HEK293 (cell line): ENCODE results near the gene KIAA1671.
A peak's percentile ranks its signal among the peaks of the same experiment; 100 is the strongest.

Experiments used
- CTCF ChIA-PET: fragments of 350-600 bp; formaldehyde crosslinking; extraction: SDS; loops from one replicate; lab custom pipeline; 2021; ENCODE audit warnings: antibody characterized with exemption; lab: Yijun Ruan, JAX
- POLR2A ChIA-PET: fragments of 300-600 bp; formaldehyde crosslinking; extraction: SDS; loops from one replicate; lab custom pipeline; 2020; ENCODE audit warnings: antibody characterized with exemption, inconsistent platforms; lab: Yijun Ruan, JAX
- H3K27ac ChIP-seq: fragments of 200-500 bp; sonication (Bioruptor generic); 2 replicates; pipeline ENCODE4 v1.5.1; 2014; ENCODE audit warnings: low read depth, low read length, control low read depth, inconsistent platforms; ENCODE audit errors: extremely low read depth
- H3K36me3 ChIP-seq, 2 experiments: fragments of 200-500 bp in 1 of 2; sonication (Bioruptor generic) in 1 of 2; 1 replicate in 1 of 2; 2 replicates in 1 of 2; pipeline ENCODE4 v1.5.1; 2014 to 2017; ENCODE audit warnings: inconsistent platforms in 2 of 2, low read length in 2 of 2; ENCODE audit not compliant: control insufficient read depth in 2 of 2, insufficient read depth in 1 of 2
- H3K4me1 ChIP-seq: fragments of 200-500 bp; sonication (Bioruptor generic); 2 replicates; pipeline ENCODE4 v1.5.1; 2014; ENCODE audit warnings: mild to moderate bottlenecking, low read length, inconsistent platforms; ENCODE audit not compliant: control insufficient read depth, insufficient read depth
- H3K4me3 ChIP-seq: 2 replicates; pipeline ENCODE4 v1.5.1; 2011; ENCODE audit warnings: low read depth, mild to moderate bottlenecking, control low read depth, low read length, moderate library complexity
- H3K9me3 ChIP-seq: fragments of 200-500 bp; sonication (Bioruptor generic); 2 replicates; pipeline ENCODE4 v1.5.1; 2014; ENCODE audit warnings: low read depth, low read length, inconsistent platforms; ENCODE audit not compliant: control insufficient read depth, insufficient read depth
- KLF16 ChIP-seq: fragments of 450-650 bp; formaldehyde crosslinking; IDR thresholded peaks from 2 replicates; pipeline ENCODE4 v1.5.1; 2017; ENCODE audit warnings: missing biosample characterization, missing genetic modification characterization
- KLF9 ChIP-seq: fragments of 450-650 bp; formaldehyde crosslinking; IDR thresholded peaks from 2 replicates; pipeline ENCODE4 v1.5.1; 2016; ENCODE audit warnings: missing biosample characterization, missing genetic modification characterization, low read depth
- RBAK ChIP-seq: fragments of 450-650 bp; formaldehyde crosslinking; IDR thresholded peaks from 2 replicates; pipeline ENCODE4 v1.5.1; 2016; ENCODE audit warnings: missing biosample characterization, missing genetic modification characterization
- SCRT1 ChIP-seq: fragments of 450-650 bp; formaldehyde crosslinking; IDR thresholded peaks from 2 replicates; pipeline ENCODE4 v1.5.1; 2016; ENCODE audit warnings: missing biosample characterization, missing genetic modification characterization, borderline replicate concordance
- WT1 ChIP-seq: fragments of 450-650 bp; formaldehyde crosslinking; IDR thresholded peaks from 2 replicates; pipeline ENCODE4 v1.5.1; 2016; ENCODE audit warnings: missing biosample characterization, missing genetic modification characterization
- ZBTB7A ChIP-seq: fragments of 450-650 bp; formaldehyde crosslinking; IDR thresholded peaks from 2 replicates; pipeline ENCODE4 v1.5.1; 2016; ENCODE audit warnings: low read depth, missing biosample characterization, missing genetic modification characterization
- ZIC2 ChIP-seq: fragments of 450-650 bp; formaldehyde crosslinking; IDR thresholded peaks from 2 replicates; pipeline ENCODE4 v1.5.1; 2016; ENCODE audit warnings: missing biosample characterization, missing genetic modification characterization
- ZNF157 ChIP-seq: fragments of 450-650 bp; formaldehyde crosslinking; IDR thresholded peaks from 2 replicates; pipeline ENCODE4 v1.5.1; 2016; ENCODE audit warnings: missing biosample characterization, missing genetic modification characterization
- ZNF18 ChIP-seq: fragments of 450-650 bp; formaldehyde crosslinking; IDR thresholded peaks from 2 replicates; pipeline ENCODE4 v1.5.1; 2016; ENCODE audit warnings: missing biosample characterization, missing genetic modification characterization
- ZNF202 ChIP-seq: fragments of 450-650 bp; formaldehyde crosslinking; IDR thresholded peaks from 2 replicates; pipeline ENCODE4 v1.5.1; 2016; ENCODE audit warnings: missing biosample characterization, missing genetic modification characterization, borderline replicate concordance
- ZNF221 ChIP-seq: fragments of 450-650 bp; formaldehyde crosslinking; IDR thresholded peaks from 2 replicates; pipeline ENCODE4 v1.5.1; 2017; ENCODE audit warnings: missing biosample characterization, missing genetic modification characterization, borderline replicate concordance
- ZNF341 ChIP-seq: fragments of 450-650 bp; formaldehyde crosslinking; IDR thresholded peaks from 2 replicates; pipeline ENCODE4; 2016; ENCODE audit warnings: low read depth, missing biosample characterization, missing genetic modification characterization
- ZNF366 ChIP-seq: fragments of 450-650 bp; formaldehyde crosslinking; conservative IDR thresholded peaks from 2 replicates; pipeline ENCODE4 v1.5.1; 2016; ENCODE audit warnings: missing biosample characterization, missing genetic modification characterization
- ZNF488 ChIP-seq: fragments of 450-650 bp; formaldehyde crosslinking; IDR thresholded peaks from 2 replicates; pipeline ENCODE4 v1.5.1; 2016; ENCODE audit warnings: missing biosample characterization, missing genetic modification characterization
- ZNF624 ChIP-seq: fragments of 450-650 bp; formaldehyde crosslinking; IDR thresholded peaks from 2 replicates; pipeline ENCODE4 v1.5.1; 2017; ENCODE audit warnings: missing biosample characterization, missing genetic modification characterization
- ZNF777 ChIP-seq: fragments of 450-650 bp; formaldehyde crosslinking; IDR thresholded peaks from 2 replicates; pipeline ENCODE4 v1.5.1; 2017; ENCODE audit warnings: missing biosample characterization, missing genetic modification characterization, borderline replicate concordance
- ZNF837 ChIP-seq: fragments of 450-650 bp; formaldehyde crosslinking; IDR thresholded peaks from 2 replicates; pipeline ENCODE4 v1.5.1; 2016; ENCODE audit warnings: missing biosample characterization, missing genetic modification characterization
- ZSCAN18 ChIP-seq: fragments of 450-650 bp; formaldehyde crosslinking; IDR thresholded peaks from 2 replicates; pipeline ENCODE4 v1.5.1; 2016; ENCODE audit warnings: missing biosample characterization, missing genetic modification characterization

KIAA1671 gene

GRCh38 chr22:24962094-24962493, 9.6 kb downstream of the KIAA1671 start:
- H3K4me1 ChIP-seq, result no peaks in the 10 kb centered on the region
- no peak overlapping the region for H3K27ac ChIP-seq
- POLR2A ChIA-PET, result no interaction called here
- H3K9me3 ChIP-seq, result no peaks in the 10 kb centered on the region
- CTCF ChIA-PET, result interaction anchor here (0.7 to 1.8 kb wide), 2 partner anchors 20 to 23 kb away, joined by 3 to 5 read pairs; no protein-coding TSS in a partner anchor
- TF ChIP-seq WT1 (tag by site-specific recombination), result no peak
- TF ChIP-seq SCRT1 (tag by site-specific recombination), result 0 out of 2 replicates have a peak, but pooled peaks have one; percentile 14
- H3K4me3 ChIP-seq, result no peak overlapping the region
- H3K36me3 ChIP-seq, result peaks cover 0 to 11% of the 10 kb centered on the region in 2 experiments; a peak in 2 of 3 replicates

GRCh38 chr22:24962835-24963234, 10.3 kb downstream of the KIAA1671 start:
- Histone ChIP-seq H3K4me1 (no peaks in the 10 kb centered on the region), H3K4me3 (no peak overlapping the region), H3K27ac (no peak overlapping the region), H3K36me3 (peaks cover 0 to 11% of the 10 kb centered on the region in 2 experiments; a peak in 2 of 3 replicates), H3K9me3 (no peaks in the 10 kb centered on the region)
- POLR2A ChIA-PET, result no interaction called here
- TF ChIP-seq ZNF777 (tag by site-specific recombination) (no peak), ZIC2 (tag by site-specific recombination) (peak; percentile 86)
- TF ChIP-seq, all 188 proteins: peak for 1
- CTCF ChIA-PET, result interaction anchor here (0.6 to 1.8 kb wide), 2 partner anchors 24 to 26 kb away, joined by 3 to 5 read pairs; no protein-coding TSS in a partner anchor

- H3K9me3 ChIP-seq, result no peaks in the 10 kb centered on the region
- ChIA-PET CTCF (interaction anchor here (1.0 kb wide), 1 partner anchor 83 kb away, joined by 4 read pairs; no protein-coding TSS in a partner anchor), POLR2A (no interaction called here)
- peaks cover 0 to 11% of the 10 kb centered on the region in 2 experiments; a peak in 2 of 3 replicates for H3K36me3 ChIP-seq
- no peaks in the 10 kb centered on the region for H3K4me1 ChIP-seq
- H3K27ac ChIP-seq, result no peak overlapping the region
- no peak for TF ChIP-seq ZNF488
- no peak for TF ChIP-seq KLF9
- TF ChIP-seq ZBTB7A, result no peak
- no peak for TF ChIP-seq ZNF837
- TF ChIP-seq ZSCAN18 (tag by site-specific recombination), result no peak
- no peak for TF ChIP-seq ZNF624 (tag by site-specific recombination)
- TF ChIP-seq ZNF202 (tag by site-specific recombination), result no peak
- no peak for TF ChIP-seq RBAK (tag by site-specific recombination)
- TF ChIP-seq ZNF366 (tag by site-specific recombination), result no peak
- no peak for TF ChIP-seq KLF16 (tag by site-specific recombination)
- TF ChIP-seq ZNF341 (tag by site-specific recombination), result no peak
- no peak for TF ChIP-seq ZNF157 (tag by site-specific recombination)
- TF ChIP-seq ZNF221 (tag by site-specific recombination), result no peak
- no peak for TF ChIP-seq ZNF18 (tag by site-specific recombination)
- no peak overlapping the region for H3K4me3 ChIP-seq
These were observed 11.9 kb downstream of the KIAA1671 start for GRCh38 chr22:24964441-24964840.
